K562 (cell line): ENCODE data around the gene OR2F2. TPM values are rescaled to one million over a fixed set of nuclear protein-coding genes. Genes with fewer than 3 reads are reported as not detected.

Experiments
- ATAC-seq: fragments of 200-7000 bp; cut with Tn5 transposase; 3 replicates; pipeline ENCODE4 v1.9.1; 2020; ENCODE audit warnings: moderate library complexity
- BruUV-seq: library from RNA; stranded (reverse); fragments of 400-500 nt; replicated peaks from 2 replicates; lab custom pipeline; 2021; lab: Mats Ljungman, UMichigan
- CTCF ChIA-PET: fragments of 300-600 bp; formaldehyde crosslinking; extraction: SDS; loops from one replicate; lab custom pipeline; 2021; ENCODE audit warnings: low intra/inter-chr PET ratio; lab: Yijun Ruan, JAX
- POLR2A ChIA-PET: fragments of 300-600, 350-650 bp; sonication (Branson Sonifier 250); formaldehyde crosslinking; extraction: SDS; loops from one replicate; lab custom pipeline; 2021; ENCODE audit warnings: antibody characterized with exemption, inconsistent platforms; lab: Yijun Ruan, JAX
- DNase-seq, 4 experiments: peaks; one replicate each; pipeline versions ENCODE4 v3.0.0 to v3.0.0-alpha.2; 2011 to 2018; ENCODE audit warnings: low spot score in 3 of 4, mixed read lengths in 3 of 4; ENCODE audit errors: extremely low read depth in 1 of 4
- FAIRE-seq: peaks from 2 replicates; lab custom pipeline; 2011; peaks lifted over from hg19 to GRCh38; lab: Jason Lieb, UNC
- H2AFZ ChIP-seq: 2 replicates; pipeline ENCODE4 v1.6.0; 2011; ENCODE audit warnings: low read depth, low read length, control low read depth, inconsistent platforms
- H3K27ac ChIP-seq: fragments of 200-600 bp; 3 replicates; pipeline ENCODE4 v1.8.0; 2011; ENCODE audit warnings: low read depth, mild to moderate bottlenecking, control low read depth, inconsistent platforms, low read length, moderate library complexity, mixed read lengths; ENCODE audit errors: extremely low read depth
- H3K27me3 ChIP-seq, 2 experiments: fragments of 300-600 bp in 1 of 2; 2 replicates in 1 of 2; 3 replicates in 1 of 2; pipeline versions ENCODE4 v1.6.0 to v1.8.0; 2011; ENCODE audit warnings: inconsistent platforms in 2 of 2, low read length in 2 of 2, mild to moderate bottlenecking in 1 of 2, mixed read lengths in 1 of 2, moderate library complexity in 1 of 2; ENCODE audit not compliant: control insufficient read depth in 2 of 2, insufficient read depth in 2 of 2
- H3K36me3 ChIP-seq: fragments of 300-600 bp; 3 replicates; pipeline ENCODE4 v1.8.0; 2011; ENCODE audit warnings: mild to moderate bottlenecking, low read length, inconsistent platforms; ENCODE audit not compliant: control insufficient read depth, insufficient read depth
- H3K4me1 ChIP-seq, 2 experiments: fragments of 200-600 bp in 1 of 2; replicated peaks in 1 of 2; 2 replicates in 1 of 2; 3 replicates in 1 of 2; pipeline versions ENCODE4 v1.5.1 to v1.8.0; 2011; ENCODE audit warnings: inconsistent platforms in 2 of 2, low read length in 2 of 2, mild to moderate bottlenecking in 1 of 2, mixed read lengths in 1 of 2, moderate library complexity in 1 of 2; ENCODE audit not compliant: control insufficient read depth in 2 of 2, insufficient read depth in 2 of 2
- H3K4me2 ChIP-seq: 2 replicates; pipeline ENCODE4 v1.6.1; 2011; ENCODE audit warnings: low read length, control low read depth, inconsistent platforms, mixed read lengths; ENCODE audit not compliant: insufficient read depth
- H3K4me3 ChIP-seq: fragments of 200-600 bp; sonication (generic), shearing (Covaris generic); 2 replicates; pipeline ENCODE4 v1.5.1; 2016; ENCODE audit warnings: control low read depth, inconsistent platforms
- H3K79me2 ChIP-seq: fragments of 200-600 bp; 3 replicates; pipeline ENCODE4 v1.8.0; 2011; ENCODE audit warnings: low read length, inconsistent platforms; ENCODE audit not compliant: control insufficient read depth, insufficient read depth
- H3K9ac ChIP-seq, 2 experiments: 2 replicates each; pipeline versions ENCODE4 v1.6.0 to v1.6.1; 2011; ENCODE audit warnings: low read depth in 2 of 2, low read length in 2 of 2, control low read depth in 1 of 2, inconsistent platforms in 1 of 2, mild to moderate bottlenecking in 1 of 2, mixed read lengths in 1 of 2; ENCODE audit not compliant: insufficient read depth in 1 of 2
- H3K9me1 ChIP-seq: one replicate; pipeline ENCODE4 v1.6.0; 2011; ENCODE audit warnings: inconsistent platforms, mild to moderate bottlenecking, low read length, moderate library complexity; ENCODE audit not compliant: control insufficient read depth, insufficient read depth
- H3K9me3 ChIP-seq: replicated peaks from 2 replicates; pipeline ENCODE4 v1.5.1; 2011; ENCODE audit warnings: low read depth, low read length, inconsistent platforms; ENCODE audit not compliant: control insufficient read depth, insufficient read depth
- H4K20me1 ChIP-seq: replicated peaks from 2 replicates; pipeline ENCODE4 v1.6.1; 2011; ENCODE audit warnings: low read length, inconsistent platforms, mixed read lengths; ENCODE audit not compliant: control insufficient read depth, insufficient read depth
- CREB1 ChIP-seq, 2 experiments: sonication (generic) in 1 of 2; formaldehyde crosslinking in 1 of 2; IDR thresholded peaks; 2 replicates each; pipeline versions ENCODE4 v1.6.1 to v1.8.0; 2012 to 2022; ENCODE audit warnings: inconsistent platforms in 1 of 2, mild to moderate bottlenecking in 1 of 2, missing genetic modification reagents in 1 of 2, moderate library complexity in 1 of 2
- FOXK1 ChIP-seq: sonication (generic); formaldehyde crosslinking; IDR thresholded peaks from 2 replicates; pipeline ENCODE4 v1.8.0; 2022; ENCODE audit warnings: missing genetic modification reagents, mild to moderate bottlenecking, borderline replicate concordance
- HMG20B ChIP-seq: fragments of 250-450 bp; sonication (Bioruptor Pico); IDR thresholded peaks from 2 replicates; pipeline ENCODE4 v1.5.0; 2021; ENCODE audit warnings: mild to moderate bottlenecking
- HMGN3 ChIP-seq: IDR thresholded peaks from 2 replicates; pipeline ENCODE4 v1.6.1; 2011; ENCODE audit warnings: borderline replicate concordance, low read depth, mild to moderate bottlenecking, mixed read lengths, low read length; ENCODE audit not compliant: insufficient read length; ENCODE audit errors: extremely low read depth
- MAZ ChIP-seq, 2 experiments: fragments of 450-650 bp in 1 of 2; sonication (generic) in 1 of 2; formaldehyde crosslinking; IDR thresholded peaks in 1 of 2; conservative IDR thresholded peaks in 1 of 2; 2 replicates each; pipeline versions ENCODE4 v1.4.0 to v1.5.0; 2020; ENCODE audit warnings: mild to moderate bottlenecking in 1 of 2, missing genetic modification reagents in 1 of 2
- NCOA6 ChIP-seq: fragments of 450-650 bp; IDR thresholded peaks from 2 replicates; pipeline ENCODE4 v1.6.1; 2017; ENCODE audit warnings: mild to moderate bottlenecking
- RBM39 ChIP-seq: fragments of 200-400 bp; formaldehyde crosslinking; optimal IDR thresholded peaks from 2 replicates; pipeline ENCODE3; 2018; ENCODE audit warnings: low read depth, low read length
- SMARCE1 ChIP-seq: fragments of 450-650 bp; IDR thresholded peaks from 2 replicates; pipeline ENCODE4 v1.7.1; 2016; ENCODE audit warnings: mild to moderate bottlenecking
- ZNF184 ChIP-seq: sonication (generic); formaldehyde crosslinking; IDR thresholded peaks from 2 replicates; pipeline ENCODE4 v1.5.0; 2020; ENCODE audit warnings: missing genetic modification reagents
- ZNF57 ChIP-seq: fragments of 450-650 bp; formaldehyde crosslinking; IDR thresholded peaks from 2 replicates; pipeline ENCODE4 v1.4.0; 2020; ENCODE audit warnings: mild to moderate bottlenecking, moderate library complexity
- ZNF785 ChIP-seq: fragments of 250-450 bp; sonication (Bioruptor Pico); IDR thresholded peaks from 2 replicates; pipeline ENCODE4 v1.4.0; 2020; ENCODE audit warnings: mild to moderate bottlenecking
- in situ Hi-C: fragments of 300-500 bp; cut with MboI; formaldehyde crosslinking; loops from 4 replicates; pipeline ENCODE4 v1.15.0; 2018; ENCODE audit warnings: inconsistent platforms, mixed read lengths
- intact Hi-C: fragments of 100-400 bp; cut with micrococcal nuclease; formaldehyde crosslinking; loops from 2 replicates; pipeline ENCODE4 v1.14.2; 2022
- polyA plus RNA-seq, 8 experiments: library from polyadenylated mRNA; depleted of rRNA in 4 of 8; stranded (reverse) in 5 of 8; unstranded in 3 of 8; fragments of >200 nt; fragmentation: Nextera tagmentation in 2 of 8; fragmentation: Illumina TruSeq in 1 of 8; extraction: Ambion mirVana in 2 of 8; extraction: Trizol in 1 of 8; gene quantifications; 2 replicates each; pipeline versions ENCODE4 v1.2.1 to v1.2.3, GENCODE V29; 2011 to 2014; ENCODE audit warnings: inconsistent platforms in 1 of 8, missing spikeins in 1 of 8
- total RNA-seq, 7 experiments: library from RNA; depleted of rRNA in 6 of 7; stranded (reverse); fragments of >200 nt in 6 of 7; fragmentation: Illumina TruSeq in 2 of 7; extraction: Trizol in 2 of 7; gene quantifications; 2 replicates each; pipeline versions ENCODE4 v1.2.1 to v1.2.3, GENCODE V29; 2011 to 2021; ENCODE audit warnings: low replicate concordance in 1 of 7
- TF ChIP-seq, protein P1 (sequence below): sonication (generic); formaldehyde crosslinking; IDR thresholded peaks from 2 replicates; pipeline ENCODE4 v1.8.0; 2022; ENCODE audit warnings: mild to moderate bottlenecking, missing genetic modification reagents
- TF ChIP-seq, protein P2 (sequence below), 2 experiments: fragments of 450-650 bp; IDR thresholded peaks; 2 replicates each; pipeline ENCODE4 v1.6.1; 2018; ENCODE audit warnings: mild to moderate bottlenecking in 2 of 2, low read depth in 1 of 2; ENCODE audit not compliant: partially characterized antibody in 2 of 2

Gene OR2F2
- total and polyA plus RNA-seq, 9 of the 15 experiments (the other 6 are each of a cell fraction or from before 2014, with no cell fraction given) = not detected

DNA sequence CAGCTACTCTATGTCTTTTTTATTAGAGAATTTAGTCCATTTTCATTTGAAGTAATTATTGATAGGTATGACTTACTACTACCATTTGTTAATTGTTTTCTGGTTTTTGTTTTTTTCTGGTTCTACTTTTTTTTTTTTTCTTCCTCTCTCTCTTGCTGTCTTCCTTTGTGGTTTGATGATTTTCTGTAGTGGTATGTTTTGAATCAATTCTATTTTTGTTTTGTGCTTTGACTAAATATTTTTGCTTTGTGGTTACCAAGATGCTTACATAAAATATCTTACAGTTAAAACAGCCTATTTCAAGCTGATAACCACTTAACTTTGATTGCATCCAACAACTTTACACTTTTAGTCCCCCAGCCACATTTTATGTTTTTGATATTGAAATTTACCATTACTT lies 3.3 kb upstream of the OR2F2 start:
- Histone ChIP-seq H3K4me1 (no peaks in the 10 kb centered on the region), H3K9me1 (no peaks in the 10 kb centered on the region), H3K36me3 (no peaks in the 10 kb centered on the region), H3K79me2 (no peaks in the 10 kb centered on the region), H3K27me3 (no peaks in the 10 kb centered on the region), H3K27ac (no peak overlapping the region), H3K9ac (no peak overlapping the region), H2AFZ (no peak overlapping the region), H3K9me3 (no peaks in the 10 kb centered on the region), H3K4me2 (no peak overlapping the region), H4K20me1 (no peaks in the 10 kb centered on the region), H3K4me3 (no peak overlapping the region)
- ChIA-PET CTCF (interaction anchor here (0.6 kb wide), 1 partner anchor 15 kb away, joined by 3 read pairs; no protein-coding TSS in a partner anchor), POLR2A (interaction anchor here (0.6 kb wide), 1 partner anchor 66 kb away, joined by 5 read pairs; no protein-coding TSS in a partner anchor)
- BruUV-seq = no TSS peak
- no peak for FAIRE-seq
- ATAC-seq = no peak
- no peak for TF ChIP-seq HMGN3
- TF ChIP-seq, protein P1, sequence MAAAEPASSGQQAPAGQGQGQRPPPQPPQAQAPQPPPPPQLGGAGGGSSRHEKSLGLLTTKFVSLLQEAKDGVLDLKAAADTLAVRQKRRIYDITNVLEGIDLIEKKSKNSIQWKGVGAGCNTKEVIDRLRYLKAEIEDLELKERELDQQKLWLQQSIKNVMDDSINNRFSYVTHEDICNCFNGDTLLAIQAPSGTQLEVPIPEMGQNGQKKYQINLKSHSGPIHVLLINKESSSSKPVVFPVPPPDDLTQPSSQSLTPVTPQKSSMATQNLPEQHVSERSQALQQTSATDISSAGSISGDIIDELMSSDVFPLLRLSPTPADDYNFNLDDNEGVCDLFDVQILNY (CRISPR knock-in tag) = no peak
- no peak for TF ChIP-seq FOXK1 (CRISPR knock-in tag)
- TF ChIP-seq, protein P2, sequence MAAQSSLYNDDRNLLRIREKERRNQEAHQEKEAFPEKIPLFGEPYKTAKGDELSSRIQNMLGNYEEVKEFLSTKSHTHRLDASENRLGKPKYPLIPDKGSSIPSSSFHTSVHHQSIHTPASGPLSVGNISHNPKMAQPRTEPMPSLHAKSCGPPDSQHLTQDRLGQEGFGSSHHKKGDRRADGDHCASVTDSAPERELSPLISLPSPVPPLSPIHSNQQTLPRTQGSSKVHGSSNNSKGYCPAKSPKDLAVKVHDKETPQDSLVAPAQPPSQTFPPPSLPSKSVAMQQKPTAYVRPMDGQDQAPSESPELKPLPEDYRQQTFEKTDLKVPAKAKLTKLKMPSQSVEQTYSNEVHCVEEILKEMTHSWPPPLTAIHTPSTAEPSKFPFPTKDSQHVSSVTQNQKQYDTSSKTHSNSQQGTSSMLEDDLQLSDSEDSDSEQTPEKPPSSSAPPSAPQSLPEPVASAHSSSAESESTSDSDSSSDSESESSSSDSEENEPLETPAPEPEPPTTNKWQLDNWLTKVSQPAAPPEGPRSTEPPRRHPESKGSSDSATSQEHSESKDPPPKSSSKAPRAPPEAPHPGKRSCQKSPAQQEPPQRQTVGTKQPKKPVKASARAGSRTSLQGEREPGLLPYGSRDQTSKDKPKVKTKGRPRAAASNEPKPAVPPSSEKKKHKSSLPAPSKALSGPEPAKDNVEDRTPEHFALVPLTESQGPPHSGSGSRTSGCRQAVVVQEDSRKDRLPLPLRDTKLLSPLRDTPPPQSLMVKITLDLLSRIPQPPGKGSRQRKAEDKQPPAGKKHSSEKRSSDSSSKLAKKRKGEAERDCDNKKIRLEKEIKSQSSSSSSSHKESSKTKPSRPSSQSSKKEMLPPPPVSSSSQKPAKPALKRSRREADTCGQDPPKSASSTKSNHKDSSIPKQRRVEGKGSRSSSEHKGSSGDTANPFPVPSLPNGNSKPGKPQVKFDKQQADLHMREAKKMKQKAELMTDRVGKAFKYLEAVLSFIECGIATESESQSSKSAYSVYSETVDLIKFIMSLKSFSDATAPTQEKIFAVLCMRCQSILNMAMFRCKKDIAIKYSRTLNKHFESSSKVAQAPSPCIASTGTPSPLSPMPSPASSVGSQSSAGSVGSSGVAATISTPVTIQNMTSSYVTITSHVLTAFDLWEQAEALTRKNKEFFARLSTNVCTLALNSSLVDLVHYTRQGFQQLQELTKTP (IDR thresholded peaks at IDR 0.05; ENCODE audit: low read depth in 1 of 2, partially characterized antibody in 2 of 2) = no peak
- TF ChIP-seq NCOA6 = no peak
- TF ChIP-seq HMG20B (CRISPR knock-in tag) = no peak
- TF ChIP-seq CREB1 (IDR thresholded peaks at IDR 0.05) = no peak
- no peak for TF ChIP-seq CREB1 (CRISPR knock-in tag; IDR thresholded peaks at IDR 0.05)
- TF ChIP-seq ZNF785 (CRISPR knock-in tag) = no peak
- no peak for TF ChIP-seq SMARCE1
- no peak for TF ChIP-seq MAZ (CRISPR knock-in tag; conservative IDR thresholded peaks at IDR 0.05 in 1 of 2, IDR thresholded peaks at IDR 0.05 in 1 of 2)
- TF ChIP-seq ZNF57 = no peak
- TF ChIP-seq RBM39 = no peak
- no peak for TF ChIP-seq ZNF184
- intact Hi-C loops = no loop called here
- in situ Hi-C loops = no loop called here
- no peak for DNase-seq
